HepG2 (cell line): Measurements from ENCODE around the gene GRPEL2. TPM values are rescaled to one million over a fixed set of nuclear protein-coding genes. Genes with fewer than 3 reads are reported as not detected.

Source experiments
- ASH2L ChIP-seq: fragments of 300-600, 200-600 bp; sonication (generic); IDR thresholded peaks from 2 replicates; pipeline ENCODE4 v1.7.0; 2017; ENCODE audit warnings: low read depth, mild to moderate bottlenecking, moderate library complexity, mixed read lengths, low read length; ENCODE audit not compliant: insufficient read length
- ATRX ChIP-seq: sonication (generic); formaldehyde crosslinking; IDR thresholded peaks from 2 replicates; pipeline ENCODE4 v1.4.0; 2020; ENCODE audit warnings: missing genetic modification reagents, borderline replicate concordance
- BCL6 ChIP-seq: IDR thresholded peaks from 2 replicates; pipeline ENCODE4 v1.6.1; 2016; ENCODE audit warnings: missing genetic modification reagents, missing compliant biosample characterization
- DNMT1 ChIP-seq: sonication (generic); formaldehyde crosslinking; IDR thresholded peaks from 2 replicates; pipeline ENCODE4 v1.5.1; 2020; ENCODE audit warnings: mild to moderate bottlenecking, missing genetic modification reagents
- FOXM1 ChIP-seq: sonication (generic); formaldehyde crosslinking; IDR thresholded peaks from 2 replicates; pipeline ENCODE4 v1.5.0; 2020; ENCODE audit warnings: missing genetic modification reagents
- HMG20B ChIP-seq: conservative IDR thresholded peaks from 2 replicates; pipeline ENCODE4 v1.6.1; 2016; ENCODE audit warnings: missing genetic modification reagents, missing compliant biosample characterization
- KAT2B ChIP-seq: fragments of 150-350 bp; IDR thresholded peaks from 2 replicates; pipeline ENCODE4 v1.6.1; 2014; ENCODE audit warnings: low read depth, low read length, borderline replicate concordance
- KLF6 ChIP-seq: IDR thresholded peaks from 2 replicates; pipeline ENCODE4 v1.8.0; 2016; ENCODE audit warnings: missing biosample characterization, missing genetic modification reagents
- MTA3 ChIP-seq: sonication (generic); formaldehyde crosslinking; IDR thresholded peaks from 2 replicates; pipeline ENCODE4 v1.4.0; 2020; ENCODE audit warnings: missing genetic modification reagents
- NPAS2 ChIP-seq: sonication (generic); formaldehyde crosslinking; IDR thresholded peaks from 2 replicates; pipeline ENCODE4 v1.8.0; 2022; ENCODE audit warnings: mild to moderate bottlenecking, missing genetic modification reagents, borderline replicate concordance
- SKIL ChIP-seq: sonication (generic); formaldehyde crosslinking; IDR thresholded peaks from 2 replicates; pipeline ENCODE4 v1.8.0; 2022; ENCODE audit warnings: missing genetic modification reagents, mild to moderate bottlenecking, moderate library complexity, borderline replicate concordance
- YEATS4 ChIP-seq: sonication (generic); formaldehyde crosslinking; IDR thresholded peaks from 2 replicates; pipeline ENCODE4 v1.4.0; 2020; ENCODE audit warnings: missing genetic modification reagents, borderline replicate concordance
- ZBTB26 ChIP-seq: IDR thresholded peaks from 2 replicates; pipeline ENCODE4 v1.6.1; 2016; ENCODE audit warnings: missing compliant biosample characterization, missing genetic modification reagents, borderline replicate concordance
- ZFP82 ChIP-seq: sonication (generic); formaldehyde crosslinking; IDR thresholded peaks from 2 replicates; pipeline ENCODE4 v1.5.1; 2020; ENCODE audit warnings: mild to moderate bottlenecking, missing genetic modification reagents, borderline replicate concordance
- ZKSCAN8 ChIP-seq: IDR thresholded peaks from 2 replicates; pipeline ENCODE4 v1.6.1; 2016; ENCODE audit warnings: borderline replicate concordance, missing genetic modification reagents, missing compliant biosample characterization
- ZNF10 ChIP-seq: sonication (generic); formaldehyde crosslinking; IDR thresholded peaks from 2 replicates; pipeline ENCODE4 v1.4.0; 2020; ENCODE audit warnings: mild to moderate bottlenecking, low read depth, missing genetic modification reagents, borderline replicate concordance
- ZNF124 ChIP-seq: sonication (generic); formaldehyde crosslinking; IDR thresholded peaks from 2 replicates; pipeline ENCODE4 v1.4.0; 2020; ENCODE audit warnings: missing genetic modification reagents
- ZNF639 ChIP-seq: conservative IDR thresholded peaks from 2 replicates; pipeline ENCODE4 v1.6.1; 2018; ENCODE audit warnings: missing genetic modification reagents
- ZNF770 ChIP-seq: sonication (generic); formaldehyde crosslinking; IDR thresholded peaks from 2 replicates; pipeline ENCODE4 v1.5.0; 2020; ENCODE audit warnings: mild to moderate bottlenecking, missing genetic modification reagents
- polyA plus RNA-seq, 8 experiments: library from polyadenylated mRNA; depleted of rRNA in 3 of 8; stranded (reverse) in 7 of 8; unstranded in 1 of 8; fragments of >200 nt; fragmentation: Illumina TruSeq in 4 of 8; extraction: Trizol in 4 of 8; gene quantifications; 2 replicates each; pipeline versions ENCODE4 v1.2.1 to v1.2.3, GENCODE V29; 2011 to 2016; ENCODE audit warnings: low read depth in 4 of 8, missing spikeins in 1 of 8, mixed read lengths in 1 of 8; ENCODE audit not compliant: insufficient read depth in 1 of 8
- total RNA-seq, 5 experiments: library from RNA; depleted of rRNA; stranded (reverse); fragments of >200 nt; fragmentation: Illumina TruSeq; extraction: Trizol; gene quantifications; 2 replicates each; pipeline ENCODE4 v1.2.3, GENCODE V29; 2016; ENCODE audit warnings: low read depth in 1 of 5

GRPEL2 gene
- total and polyA plus RNA-seq, 2 of the 13 experiments (the other 11 are each of a cell fraction or from before 2014, with no cell fraction given) = 13.1 to 16.6 TPM

- TF ChIP-seq NPAS2 (CRISPR knock-in tag) (no peak), SKIL (CRISPR knock-in tag) (no peak), MTA3 (CRISPR knock-in tag) (no peak), ATRX (CRISPR knock-in tag) (no peak), KLF6 (CRISPR knock-in tag) (0 out of 2 replicates have a peak, but pooled peaks have one; percentile 44), KAT2B (no peak), YEATS4 (peak; percentile 94), ASH2L (peak; percentile 87), HMG20B (0 out of 2 replicates have a peak, but pooled peaks have one; percentile 44), ZBTB26 (peak; percentile 41; the same call in 1 of the 2 replicates), ZFP82 (peak; percentile 75; the same call in 1 of the 2 replicates), ZNF10 (no peak), FOXM1 (CRISPR knock-in tag) (no peak), BCL6 (CRISPR knock-in tag) (peak; percentile 34; the same call in 1 of the 2 replicates), ZNF639 (CRISPR knock-in tag) (peak; percentile 81), ZNF124 (peak; percentile 60; the same call in 1 of the 2 replicates), ZKSCAN8 (CRISPR knock-in tag) (peak; percentile 72; the same call in 1 of the 2 replicates), ZNF770 (CRISPR knock-in tag) (peak; percentile 34), DNMT1 (CRISPR knock-in tag) (peak; percentile 79; the same call in 1 of the 2 replicates)
Measured at GRCh38 chr5:149345147-149345891, at the start of gene GRPEL2 (continued).
